PC-3 (cell line): ENCODE results near the gene MUC20.

Source experiments
- CTCF ChIP-seq: fragments of 300-600 bp; sonication (generic); conservative IDR thresholded peaks from 2 replicates; pipeline ENCODE4 v1.5.1; 2017; ENCODE audit warnings: antibody characterized with exemption, low read depth, mild to moderate bottlenecking, low read length
- EZH2 ChIP-seq: fragments of 300-600 bp; sonication (generic); IDR thresholded peaks from one replicate; pipeline ENCODE4 v1.6.1; 2017; ENCODE audit warnings: antibody characterized with exemption, mild to moderate bottlenecking, low read length; ENCODE audit not compliant: unreplicated experiment

GRCh38 chr3:195768414-195768813 lies 47.6 kb downstream of the MUC20 start:
- TF ChIP-seq CTCF (no peak), EZH2 (no peak)
